ENCODE data around the gene OSBPL6.
"Not testable (repeated sequence)": the region's sequence is repeated elsewhere in the genome, so short reads cannot be mapped to it uniquely, and the experiment has no call there.

Gene OSBPL6

GRCh38 chr2:178191004-178191508 is 3.3 kb upstream of the OSBPL6 start:
- TF ChIP-seq, protein P1, sequence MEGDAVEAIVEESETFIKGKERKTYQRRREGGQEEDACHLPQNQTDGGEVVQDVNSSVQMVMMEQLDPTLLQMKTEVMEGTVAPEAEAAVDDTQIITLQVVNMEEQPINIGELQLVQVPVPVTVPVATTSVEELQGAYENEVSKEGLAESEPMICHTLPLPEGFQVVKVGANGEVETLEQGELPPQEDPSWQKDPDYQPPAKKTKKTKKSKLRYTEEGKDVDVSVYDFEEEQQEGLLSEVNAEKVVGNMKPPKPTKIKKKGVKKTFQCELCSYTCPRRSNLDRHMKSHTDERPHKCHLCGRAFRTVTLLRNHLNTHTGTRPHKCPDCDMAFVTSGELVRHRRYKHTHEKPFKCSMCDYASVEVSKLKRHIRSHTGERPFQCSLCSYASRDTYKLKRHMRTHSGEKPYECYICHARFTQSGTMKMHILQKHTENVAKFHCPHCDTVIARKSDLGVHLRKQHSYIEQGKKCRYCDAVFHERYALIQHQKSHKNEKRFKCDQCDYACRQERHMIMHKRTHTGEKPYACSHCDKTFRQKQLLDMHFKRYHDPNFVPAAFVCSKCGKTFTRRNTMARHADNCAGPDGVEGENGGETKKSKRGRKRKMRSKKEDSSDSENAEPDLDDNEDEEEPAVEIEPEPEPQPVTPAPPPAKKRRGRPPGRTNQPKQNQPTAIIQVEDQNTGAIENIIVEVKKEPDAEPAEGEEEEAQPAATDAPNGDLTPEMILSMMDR (IDR thresholded peaks at IDR 0.05; ENCODE audit: low read depth, low read length): no peak
- no peak for DNase-seq (ENCODE audit: extremely low read depth, low read depth)

- DNase-seq (ENCODE audit: extremely low read depth, low read depth): no peak
Observed at GRCh38 chr2:178191511-178191910, 2.8 kb upstream of the OSBPL6 start.

DNA sequence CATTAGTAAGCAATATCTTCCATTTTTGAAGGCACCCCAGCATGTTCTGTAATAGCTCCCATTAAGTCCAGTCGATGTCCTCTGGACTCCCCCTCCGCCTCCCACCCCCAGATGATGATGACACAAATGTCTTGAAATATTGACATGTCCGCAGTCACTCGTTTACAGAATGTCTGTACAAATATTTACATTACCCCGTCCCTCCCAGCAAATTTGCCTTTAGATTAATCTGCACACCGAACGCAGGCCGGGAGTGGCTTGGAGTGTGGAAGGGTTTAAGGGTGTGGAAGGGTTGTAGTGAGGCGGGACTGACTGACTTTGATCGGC is 853 bp upstream of the OSBPL6 start:
- TF ChIP-seq, protein P1 (IDR thresholded peaks at IDR 0.05; ENCODE audit: low read depth, low read length): no peak
- no peak for DNase-seq (ENCODE audit: extremely low read depth, low read depth)

More at GRCh38 chr2:178191511-178191910, 2.8 kb upstream of the OSBPL6 start:
- TF ChIP-seq, protein P1 (IDR thresholded peaks at IDR 0.05; ENCODE audit: low read depth, low read length): no peak

DNA sequence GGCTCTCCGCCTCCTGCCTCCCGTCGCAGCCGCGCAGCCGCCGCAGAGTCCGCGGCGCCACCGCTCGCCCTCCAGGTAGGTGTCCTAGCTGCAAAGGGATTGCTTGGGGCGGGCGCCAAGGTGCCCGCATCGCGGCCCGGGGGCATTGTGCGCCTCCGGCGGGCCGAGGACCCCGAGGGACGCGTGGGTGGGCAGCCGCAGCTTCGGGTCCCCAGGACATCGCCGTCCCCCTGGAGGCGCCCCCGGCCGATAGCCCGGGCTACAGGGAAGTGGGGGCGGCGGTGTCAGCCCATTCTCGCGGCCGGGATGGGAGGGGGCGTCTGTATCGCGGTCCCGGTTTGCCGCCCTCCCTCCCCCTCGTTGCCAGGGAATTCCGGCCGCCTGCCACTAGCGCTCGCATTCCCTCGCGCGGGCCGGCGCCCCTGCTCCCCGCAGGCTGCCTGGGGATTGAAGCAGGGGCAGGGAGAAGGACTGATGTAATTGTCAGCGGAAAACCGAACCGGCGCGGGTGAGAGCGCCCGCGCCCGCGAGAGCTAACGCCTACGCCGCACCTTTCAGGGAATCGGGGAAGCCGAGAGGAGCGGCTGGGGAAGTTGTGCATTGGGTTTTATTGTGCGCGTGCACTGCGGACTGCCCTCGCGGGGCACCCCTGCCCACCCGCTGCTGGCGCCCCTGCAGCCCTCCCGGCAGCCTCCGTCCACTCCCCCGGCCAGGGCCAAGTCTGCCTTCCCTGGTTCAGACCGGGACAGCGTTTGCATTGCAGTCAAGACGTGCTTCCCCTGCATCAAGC is 483 bp downstream of the OSBPL6 start:
- TF ChIP-seq, protein P1 (IDR thresholded peaks at IDR 0.05; ENCODE audit: low read depth, low read length): no peak; the same call in 1 of the 2 replicates
- no peak for DNase-seq (ENCODE audit: extremely low read depth, low read depth)

DNA sequence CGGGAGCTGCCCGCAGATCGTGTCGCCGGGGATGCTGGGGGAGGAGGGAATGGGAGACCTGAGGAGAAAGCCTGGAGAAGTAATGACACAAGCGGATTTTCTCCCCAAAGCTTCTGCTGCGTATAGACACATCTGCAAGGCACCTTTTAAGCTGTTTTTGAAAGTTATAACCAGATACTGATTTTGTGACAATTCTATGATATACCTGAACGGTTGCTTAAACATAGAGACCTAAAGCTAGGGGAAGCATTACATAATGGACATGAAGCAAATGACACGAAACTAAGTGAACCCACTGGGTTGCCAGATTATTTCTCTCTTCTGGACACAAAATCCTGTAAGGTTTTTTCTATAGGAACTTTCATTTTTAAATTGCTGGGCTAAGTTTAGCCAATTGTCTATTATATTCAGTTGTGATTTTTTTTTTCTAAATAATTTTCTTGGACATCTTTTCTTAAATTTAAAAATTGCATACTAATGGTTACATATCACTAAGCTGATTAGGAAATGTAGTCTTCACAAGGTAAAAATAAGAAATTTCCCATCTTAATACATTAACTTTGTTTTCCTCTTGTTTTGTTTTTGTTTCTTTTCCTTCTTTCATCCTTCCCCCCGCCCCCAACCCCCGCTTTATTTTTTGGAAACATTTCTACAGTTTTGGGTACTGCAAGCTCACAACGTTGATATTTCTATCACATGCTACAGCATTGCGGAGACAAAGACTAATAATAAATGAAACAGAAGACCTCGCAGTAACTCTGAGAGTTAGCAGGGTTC is 1.3 kb downstream of the OSBPL6 start:
- TF ChIP-seq, protein P1 (IDR thresholded peaks at IDR 0.05; ENCODE audit: low read depth, low read length): no peak
- DNase-seq (ENCODE audit: extremely low read depth, low read depth): no peak

DNA sequence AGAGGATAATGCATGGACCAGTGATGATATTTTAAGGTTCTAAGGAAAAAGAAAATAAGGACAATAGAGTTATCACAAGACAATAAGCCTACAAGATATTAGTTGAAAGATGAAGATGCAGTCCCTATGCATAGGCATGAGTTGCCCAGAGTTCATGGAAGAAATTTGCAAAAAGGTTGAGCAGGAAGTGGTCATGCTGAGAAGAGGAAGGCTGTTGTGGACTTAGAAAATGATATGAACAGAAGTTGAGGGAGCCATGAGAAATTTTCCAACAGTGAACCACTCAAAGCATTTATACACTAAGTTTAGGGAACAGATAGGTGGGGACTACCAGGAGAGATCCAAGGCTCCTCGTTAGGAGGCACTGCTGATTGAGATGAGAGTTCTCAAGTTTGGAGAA is 3.5 kb downstream of the OSBPL6 start:
- no peak for DNase-seq (ENCODE audit: extremely low read depth, low read depth)
- TF ChIP-seq, protein P1 (IDR thresholded peaks at IDR 0.05; ENCODE audit: low read depth, low read length): no peak

GRCh38 chr2:178198441-178198840 is 4.1 kb downstream of the OSBPL6 start:
- DNase-seq (ENCODE audit: extremely low read depth, low read depth): not testable (repeated sequence)

Measured in AG09319 (cell line).